ENCODE results near the gene FAM219B. TPM values are rescaled to one million over a fixed set of nuclear protein-coding genes. Genes with fewer than 3 reads are reported as not detected.

The FAM219B gene
- total and polyA plus RNA-seq, 4 donors = 7.5 to 15.6 (median 12.2) TPM

Other genes starting within 250 kb of the FAM219B start
- 1 to 10 TPM; 7.5 to 9.5 TPM for gene EDC3, start 210.8 kb downstream of the FAM219B start, total RNA-seq
- gene EDC3, start 210.8 kb downstream of the FAM219B start, polyA plus RNA-seq = 1 to 10 TPM; 5.8 to 7.4 TPM
- 1 to 10 TPM in 1 of 2 donors, under 1 TPM in 1; 0.19 to 4.4 TPM for gene CYP1A1, start 181.3 kb downstream of the FAM219B start, total RNA-seq
- 1 to 10 TPM; 1.0 to 1.4 TPM for gene CYP1A1, start 181.3 kb downstream of the FAM219B start, polyA plus RNA-seq
- gene CYP1A2, start 158.0 kb downstream of the FAM219B start, total RNA-seq = 10 to 100 TPM in 1 of 2 donors, not detected in 1; 32.5 TPM
- 10 to 100 TPM; 21.8 to 31.7 TPM for gene CYP1A2, start 158.0 kb downstream of the FAM219B start, polyA plus RNA-seq
- gene CSK, start 124.8 kb downstream of the FAM219B start, total RNA-seq = 10 to 100 TPM; 19.0 to 41.7 TPM
- 10 to 100 TPM in 1 of 2 donors, 1 to 10 TPM in 1; 6.9 to 29.3 TPM for gene CSK, start 124.8 kb downstream of the FAM219B start, polyA plus RNA-seq
- gene LMAN1L, start 94.0 kb downstream of the FAM219B start, total RNA-seq = under 1 TPM in 1 of 2 donors, not detected in 1; 0.08 TPM
- gene LMAN1L, start 94.0 kb downstream of the FAM219B start, polyA plus RNA-seq = not detected
- gene CPLX3, start 80.2 kb downstream of the FAM219B start, total RNA-seq = not detected
- gene CPLX3, start 80.2 kb downstream of the FAM219B start, polyA plus RNA-seq = not detected
- gene ULK3, start 63.7 kb downstream of the FAM219B start, total RNA-seq = 10 to 100 TPM; 15.4 to 35.5 TPM
- 10 to 100 TPM; 13.1 to 27.5 TPM for gene ULK3, start 63.7 kb downstream of the FAM219B start, polyA plus RNA-seq
- gene SCAMP2, start 33.5 kb downstream of the FAM219B start, total RNA-seq = 10 to 100 TPM; 21.7 to 23.3 TPM
- gene SCAMP2, start 33.5 kb downstream of the FAM219B start, polyA plus RNA-seq = 10 to 100 TPM; 34.8 to 42.5 TPM
- 10 to 100 TPM; 16.1 to 37.7 TPM for gene MPI, start 16.8 kb downstream of the FAM219B start, total RNA-seq
- gene MPI, start 16.8 kb downstream of the FAM219B start, polyA plus RNA-seq = 10 to 100 TPM; 26.1 to 38.4 TPM
- gene COX5A, start 31.2 kb upstream of the FAM219B start, total RNA-seq = 10 to 100 TPM; 47.9 to 60.0 TPM
- 100 to 1,000 TPM; 320 to 374 TPM for gene COX5A, start 31.2 kb upstream of the FAM219B start, polyA plus RNA-seq
- 1 to 10 TPM; 2.3 TPM for gene RPP25, start 49.9 kb upstream of the FAM219B start, total RNA-seq
- 1 to 10 TPM; 2.2 to 3.3 TPM for gene RPP25, start 49.9 kb upstream of the FAM219B start, polyA plus RNA-seq
- 1 to 10 TPM in 1 of 2 donors, under 1 TPM in 1; 0.50 to 5.8 TPM for gene SCAMP5, start 88.7 kb upstream of the FAM219B start, total RNA-seq
- 1 to 10 TPM; 5.6 to 7.5 TPM for gene SCAMP5, start 88.7 kb upstream of the FAM219B start, polyA plus RNA-seq
- gene PPCDC, start 116.7 kb upstream of the FAM219B start, total RNA-seq = 1 to 10 TPM; 7.4 to 9.3 TPM
- 1 to 10 TPM; 7.6 to 9.1 TPM for gene PPCDC, start 116.7 kb upstream of the FAM219B start, polyA plus RNA-seq

All from liver (tissue), 4 donors.